Uterus (tissue), 4 donors: Measurements from ENCODE around the gene CNTLN. TPM values are rescaled to one million over a fixed set of nuclear protein-coding genes. Genes with fewer than 3 reads are reported as not detected.
"Not testable (repeated sequence)": the region's sequence is repeated elsewhere in the genome, so short reads cannot be mapped to it uniquely, and the experiment has no call there.

Experiments used
- DNase-seq, 2 donors: peaks; one replicate each; pipeline ENCODE4 v3.0.0-alpha.2; 2019 to 2020
- H3K27ac ChIP-seq, 2 donors: fragments of 200-600 bp; sonication (generic); 1 replicate in 1 of 2; 2 replicates in 1 of 2; pipeline ENCODE4 v1.5.1; 2016 to 2018
- H3K27me3 ChIP-seq, 2 donors: fragments of 200-600 bp; sonication (generic); one replicate each; pipeline ENCODE4 v1.5.1; 2018 to 2019; ENCODE audit warnings: control low read depth in 1 of 2
- H3K36me3 ChIP-seq, 2 donors: fragments of 200-600 bp; sonication (generic); one replicate each; pipeline ENCODE4 v1.5.1; 2019; ENCODE audit warnings: control low read depth in 1 of 2
- H3K4me1 ChIP-seq, 2 donors: fragments of 200-600 bp; sonication (generic); one replicate each; pipeline ENCODE4 v1.5.1; 2018 to 2019; ENCODE audit warnings: control low read depth in 1 of 2
- H3K4me3 ChIP-seq, 2 donors: fragments of 200-600 bp; sonication (generic); 1 replicate in 1 of 2; 2 replicates in 1 of 2; pipeline ENCODE4 v1.5.1; 2018 to 2019; ENCODE audit warnings: mild to moderate bottlenecking in 1 of 2
- H3K9me3 ChIP-seq, 2 donors: fragments of 200-600 bp; sonication (generic); one replicate each; pipeline ENCODE4 v1.5.1; 2019; ENCODE audit warnings: control low read depth in 1 of 2
- CTCF ChIP-seq, 4 experiments: fragments of 200-600 bp in 2 of 4; fragments of 450-650 bp in 2 of 4; sonication (generic) in 2 of 4; IDR thresholded peaks; one replicate each; pipeline ENCODE4 v1.5.1; 2016 to 2019; ENCODE audit warnings: antibody characterized with exemption in 4 of 4, mild to moderate bottlenecking in 2 of 4, moderate library complexity in 1 of 4
- POLR2A ChIP-seq, 2 donors: fragments of 450-650 bp; IDR thresholded peaks; one replicate each; pipeline ENCODE4 v1.6.1; 2016; ENCODE audit warnings: antibody characterized with exemption in 2 of 2, mild to moderate bottlenecking in 1 of 2, moderate library complexity in 1 of 2
- intact Hi-C: fragments of 100-400 bp; cut with DNase I; formaldehyde crosslinking; loops from one replicate; pipeline ENCODE4 v1.15.1; 2023; ENCODE audit warnings: low total_unique reads
- total RNA-seq, 4 donors: library from RNA; depleted of rRNA in 3 of 4; stranded (reverse); fragments of >200 nt in 3 of 4; gene quantifications; one replicate each; pipeline versions ENCODE4 v1.1.0 to v1.2.4, GENCODE V29; 2014 to 2023
- donor health status: DM: yes; HTN: yes; CAD: no.

CNTLN gene
- total RNA-seq, 4 donors from 2014 or later: 11.3 to 41.7 (median 18.9) TPM

- no peaks in the 10 kb centered on the region for H3K27me3 ChIP-seq
- no peaks in the 10 kb centered on the region for H3K9me3 ChIP-seq
- intact Hi-C loops: no loop called here
- no peak overlapping the region for H3K27ac ChIP-seq
- H3K4me1 ChIP-seq: no peaks in the 10 kb centered on the region
- H3K36me3 ChIP-seq: no peaks in the 10 kb centered on the region
- TF ChIP-seq CTCF (IDR thresholded peaks at IDR 0.05): no peak
- no peak for TF ChIP-seq POLR2A (IDR thresholded peaks at IDR 0.05)
- no peak for DNase-seq
- H3K4me3 ChIP-seq: no peak overlapping the region
Observed at GRCh38 chr9:17272536-17272935, 137.7 kb downstream of the CNTLN start.

- no peak overlapping the region for H3K4me3 ChIP-seq
- TF ChIP-seq POLR2A (IDR thresholded peaks at IDR 0.05) (no peak), CTCF (IDR thresholded peaks at IDR 0.05) (no peak)
- no peaks in the 10 kb centered on the region for H3K36me3 ChIP-seq
- intact Hi-C loops: no loop called here
- H3K9me3 ChIP-seq: no peaks in the 10 kb centered on the region
- no peak overlapping the region for H3K27ac ChIP-seq
- no peak for DNase-seq
- H3K4me1 ChIP-seq: no peaks in the 10 kb centered on the region
- H3K27me3 ChIP-seq: no peaks in the 10 kb centered on the region
Observed at GRCh38 chr9:17280350-17281012, 145.6 kb downstream of the CNTLN start.

- DNase-seq, H3K9me3 ChIP-seq, H3K27me3 ChIP-seq, intact Hi-C loops, H3K27ac ChIP-seq, H3K36me3 ChIP-seq, H3K4me1 ChIP-seq, H3K4me3 ChIP-seq: not testable (repeated sequence)
Observed at GRCh38 chr9:17290673-17291072, 155.8 kb downstream of the CNTLN start.

GRCh38 chr9:17291766-17292165, 156.9 kb downstream of the CNTLN start:
- no peaks in the 10 kb centered on the region for H3K36me3 ChIP-seq
- no peaks in the 10 kb centered on the region for H3K27me3 ChIP-seq
- H3K4me1 ChIP-seq: no peaks in the 10 kb centered on the region
- no peak overlapping the region for H3K27ac ChIP-seq
- TF ChIP-seq CTCF (IDR thresholded peaks at IDR 0.05) (no peak), POLR2A (IDR thresholded peaks at IDR 0.05) (no peak)
- intact Hi-C loops: no loop called here
- no peaks in the 10 kb centered on the region for H3K9me3 ChIP-seq
- no peak overlapping the region for H3K4me3 ChIP-seq
- no peak for DNase-seq

GRCh38 chr9:17293685-17294084, 158.8 kb downstream of the CNTLN start:
- Histone ChIP-seq H3K9me3 (no peaks in the 10 kb centered on the region), H3K27ac (no peak overlapping the region), H3K4me3 (no peak overlapping the region), H3K36me3 (no peaks in the 10 kb centered on the region), H3K4me1 (no peaks in the 10 kb centered on the region), H3K27me3 (no peaks in the 10 kb centered on the region)
- DNase-seq: no peak
- intact Hi-C loops: no loop called here
- TF ChIP-seq CTCF (IDR thresholded peaks at IDR 0.05) (no peak), POLR2A (IDR thresholded peaks at IDR 0.05) (no peak)
